Measurements from ENCODE around the gene TEAD2.

Gene TEAD2

DNA sequence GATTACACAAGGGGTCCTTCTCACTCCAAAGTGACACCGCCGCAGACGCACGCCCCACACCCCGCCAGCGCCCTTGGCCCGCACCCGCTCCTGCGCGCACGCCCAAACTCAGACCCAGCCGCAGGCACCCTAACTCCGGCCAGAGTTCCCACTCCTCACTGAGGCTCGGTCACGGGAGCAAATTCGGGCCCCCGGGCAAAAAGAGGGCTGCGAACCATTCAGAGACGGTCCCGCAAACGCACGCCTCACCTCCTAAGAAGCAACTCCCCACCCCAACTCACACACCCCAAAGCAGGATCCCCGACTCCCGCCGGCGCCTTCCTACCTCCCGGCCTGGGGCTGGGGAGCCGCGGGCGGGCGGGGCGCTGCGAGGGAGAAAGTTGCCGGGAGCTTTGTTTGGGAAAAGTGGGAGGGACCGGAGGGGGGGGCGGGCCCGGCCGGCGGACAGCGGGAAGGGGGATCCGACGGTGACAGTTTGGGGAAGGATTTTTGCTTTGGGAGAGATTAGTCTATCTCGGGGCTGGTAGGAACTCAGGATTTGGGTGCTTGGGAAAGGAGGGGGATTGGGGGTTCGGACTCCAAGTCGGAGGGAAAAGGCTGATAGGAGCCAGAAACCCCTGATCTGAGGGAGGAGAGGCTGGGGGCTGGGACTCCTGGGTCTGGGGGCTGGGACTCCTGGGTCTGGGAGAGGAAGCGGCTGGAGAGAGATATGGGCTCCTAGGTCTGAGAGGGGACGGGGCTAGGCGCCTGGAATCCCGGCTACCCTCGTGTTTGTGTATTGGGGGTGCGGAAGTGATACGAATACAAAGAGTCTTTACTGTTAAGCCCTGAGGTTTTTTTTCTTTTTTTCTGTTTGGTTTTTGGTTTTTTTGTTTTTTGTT, at the start of gene TEAD2:
TEAD2 (minus strand) TSS at position 369 of the 881 bp plus-strand sequence. CDS start 2,341 bp downstream, outside the sequence.
- in situ Hi-C loops (cut with MboI; ENCODE audit: low sequenced_read_pairs), result no loop called here

- in situ Hi-C loops (cut with MboI; ENCODE audit: low sequenced_read_pairs), result no loop called here
Observed at GRCh38 chr19:49411681-49412326, 49.6 kb upstream of the TEAD2 start.

- in situ Hi-C loops (cut with MboI; ENCODE audit: low sequenced_read_pairs), result no loop called here
Observed at GRCh38 chr19:49409441-49410029, 47.3 kb upstream of the TEAD2 start.

- in situ Hi-C loops (cut with MboI; ENCODE audit: low sequenced_read_pairs), result no loop called here
Observed at GRCh38 chr19:49408816-49409440, 46.7 kb upstream of the TEAD2 start.

DNA sequence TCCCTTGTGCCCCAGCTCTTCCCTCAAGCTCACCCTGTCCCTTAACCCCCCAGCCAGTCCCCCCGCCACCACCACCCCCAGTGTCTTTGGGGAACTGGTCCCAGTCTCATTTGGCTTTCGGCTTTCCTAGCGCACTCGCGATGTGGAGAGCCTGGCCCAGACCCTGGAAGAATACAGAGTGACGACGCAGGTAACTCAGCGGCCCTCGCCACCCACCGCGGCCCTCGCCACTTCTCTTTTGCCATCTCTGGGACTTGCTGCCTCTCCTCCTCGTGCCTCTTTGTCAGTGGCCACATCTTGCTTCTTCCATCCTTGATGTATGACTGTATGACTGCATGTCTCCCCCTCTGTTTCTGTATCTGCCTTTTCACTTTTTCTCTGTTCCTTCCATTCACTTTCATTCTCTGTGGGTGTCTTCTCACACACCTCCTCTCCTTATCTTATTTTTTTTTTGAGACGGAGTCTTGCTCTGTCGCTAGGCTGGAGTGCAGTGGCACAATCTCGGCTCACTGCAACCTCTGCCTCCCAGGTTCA, 45.3 kb upstream of the TEAD2 start:
- in situ Hi-C loops (cut with MboI; ENCODE audit: low sequenced_read_pairs), result no loop called here

DNA sequence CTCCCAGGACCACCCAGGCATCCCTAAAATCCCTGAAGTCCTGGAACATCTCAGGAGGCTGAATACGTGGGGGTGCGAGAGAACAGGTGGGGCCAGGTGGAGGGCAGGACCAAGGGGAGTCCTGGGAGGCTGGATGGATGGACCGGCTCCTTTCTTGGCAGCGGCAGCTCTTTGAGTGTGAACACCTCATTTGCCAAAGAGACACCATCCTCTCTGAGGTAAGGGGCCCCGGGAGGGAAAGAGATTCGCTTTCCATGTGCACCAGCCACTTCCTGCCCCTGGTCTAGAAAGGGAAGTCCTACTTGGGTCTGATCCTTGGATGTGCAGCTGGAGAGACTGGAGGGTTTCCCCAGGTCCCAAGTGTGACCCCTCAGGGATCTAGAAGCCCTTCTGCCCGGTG, 44.9 kb upstream of the TEAD2 start:
- in situ Hi-C loops (cut with MboI; ENCODE audit: low sequenced_read_pairs), result no loop called here

GRCh38 chr19:49403404-49404187, 41.4 kb upstream of the TEAD2 start:
- in situ Hi-C loops (cut with MboI; ENCODE audit: low sequenced_read_pairs), result no loop called here

DNA sequence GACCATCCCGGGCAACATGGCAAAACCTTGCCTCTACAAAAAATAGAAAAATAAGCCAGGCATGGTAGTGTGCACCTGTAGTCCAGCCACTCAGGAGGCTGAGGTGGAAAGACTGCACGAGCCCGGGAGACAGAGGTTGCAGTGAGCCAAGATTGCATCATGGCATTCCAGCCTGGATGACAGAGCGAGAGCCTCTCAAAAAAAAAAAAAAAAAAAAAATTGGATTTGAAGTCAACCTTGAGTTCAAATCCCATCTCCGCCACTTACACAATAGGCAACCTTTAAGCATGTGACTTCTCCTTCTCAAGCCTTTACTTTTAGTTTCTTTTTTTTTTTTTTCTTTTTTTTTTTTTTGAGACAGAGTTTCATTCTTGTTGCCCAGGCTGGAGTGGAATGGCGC, 37.8 kb upstream of the TEAD2 start:
- in situ Hi-C loops (cut with MboI; ENCODE audit: low sequenced_read_pairs), result no loop called here

- in situ Hi-C loops (cut with MboI; ENCODE audit: low sequenced_read_pairs), result no loop called here
Observed at GRCh38 chr19:49398931-49399330, 36.7 kb upstream of the TEAD2 start.

GRCh38 chr19:49398001-49398615, 35.9 kb upstream of the TEAD2 start:
- in situ Hi-C loops (cut with MboI; ENCODE audit: low sequenced_read_pairs), result no loop called here

DNA sequence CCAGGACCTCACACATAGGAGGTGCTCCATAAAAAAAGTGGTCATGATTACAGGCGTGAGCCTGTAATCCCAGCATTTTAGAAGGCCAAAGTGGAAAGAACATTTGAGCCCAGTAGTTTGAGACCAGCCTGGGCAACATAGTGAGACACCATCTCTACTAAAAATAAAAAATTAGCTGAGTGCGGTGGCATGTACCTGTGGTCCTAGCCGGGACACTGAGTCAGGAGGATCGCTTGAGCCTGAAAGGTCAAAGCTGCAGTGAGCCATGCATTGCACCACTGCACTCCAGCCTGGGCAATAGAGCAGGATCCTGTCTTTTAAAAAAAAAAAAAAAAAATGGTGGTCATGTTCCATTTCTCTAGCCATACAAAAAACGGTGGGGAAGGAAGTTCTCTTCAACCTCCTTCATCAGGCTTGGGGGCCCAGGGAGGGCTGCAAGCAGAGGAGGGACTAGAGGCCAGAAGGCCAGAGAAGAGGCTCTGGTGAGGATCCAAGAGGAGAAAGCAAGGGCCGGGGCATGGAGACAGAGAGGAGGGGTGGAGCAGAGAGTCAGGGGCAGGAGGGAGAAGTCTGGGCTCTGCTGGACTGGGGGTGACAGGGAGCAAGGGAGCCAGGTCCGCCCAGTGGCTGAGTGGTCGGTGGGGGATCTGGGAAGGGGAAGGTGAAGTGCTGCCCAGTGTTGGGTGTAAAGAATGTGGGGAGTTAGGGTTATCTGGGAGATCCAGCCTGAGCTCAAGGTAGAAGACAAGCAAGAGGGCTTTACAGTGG, 34.7 kb upstream of the TEAD2 start:
- in situ Hi-C loops (cut with MboI; ENCODE audit: low sequenced_read_pairs), result no loop called here

DNA sequence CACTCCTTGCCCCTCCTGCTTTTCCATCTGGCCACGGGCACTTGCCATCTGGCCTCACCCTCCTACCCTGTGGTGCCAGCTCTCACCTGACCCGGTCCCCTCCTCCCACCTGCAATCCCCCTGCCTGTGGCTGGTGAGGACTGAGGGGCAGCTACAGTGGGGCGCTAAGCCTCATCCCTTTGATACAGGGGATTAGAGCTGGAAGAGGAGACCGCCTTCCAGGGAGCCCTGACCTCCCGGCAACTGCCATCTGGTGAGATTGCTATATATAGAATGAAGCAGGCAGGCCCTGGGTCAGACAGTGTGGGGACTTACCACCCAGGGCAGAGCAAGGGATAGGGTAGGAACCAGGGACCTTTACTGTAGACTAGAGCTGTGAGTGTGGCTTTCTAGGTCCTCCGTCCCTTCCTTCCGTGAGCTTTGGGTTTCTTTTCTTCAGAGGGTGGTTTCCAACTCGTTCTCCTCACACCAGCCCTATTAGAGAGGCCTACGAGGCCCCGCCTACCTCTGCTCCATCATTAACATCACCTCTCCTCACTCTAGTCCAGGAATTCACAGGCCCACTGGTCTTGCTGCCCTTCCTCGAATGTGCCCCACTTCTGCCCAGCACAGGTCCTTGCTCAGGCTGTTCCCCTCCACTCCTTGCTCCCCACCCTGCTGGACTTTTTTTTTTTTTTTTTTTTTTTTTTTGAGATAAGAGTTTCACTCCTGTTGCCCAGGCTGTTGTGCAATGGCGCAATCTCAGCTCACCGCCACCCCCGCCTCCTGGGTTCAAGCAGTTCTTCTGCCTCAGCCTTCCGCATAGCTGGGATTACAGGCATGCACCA, 33.6 kb upstream of the TEAD2 start:
- in situ Hi-C loops (cut with MboI; ENCODE audit: low sequenced_read_pairs), result no loop called here

DNA sequence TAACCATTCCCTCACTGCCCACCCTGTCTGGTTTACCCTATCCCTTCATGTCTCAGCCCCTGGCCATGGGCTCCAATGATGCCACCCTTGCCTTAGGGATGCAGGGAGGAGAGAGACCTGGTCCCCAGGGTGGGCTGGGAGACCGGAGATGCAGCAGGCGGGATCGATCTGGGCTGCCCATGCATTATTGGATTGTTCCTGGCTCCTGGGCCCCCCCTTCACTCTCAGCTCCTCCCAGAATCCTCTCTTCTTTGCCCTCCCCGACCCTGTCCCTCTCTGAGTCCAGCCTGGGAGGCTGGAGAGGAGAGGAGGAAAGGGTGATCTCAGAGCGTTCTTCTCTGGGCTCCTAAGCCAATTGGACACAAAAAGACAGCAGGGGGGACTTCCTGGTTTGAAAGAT, 31.7 kb upstream of the TEAD2 start:
- in situ Hi-C loops (cut with MboI; ENCODE audit: low sequenced_read_pairs), result no loop called here

- in situ Hi-C loops (cut with MboI; ENCODE audit: low sequenced_read_pairs), result no loop called here
Observed at GRCh38 chr19:49391581-49392399, 29.6 kb upstream of the TEAD2 start.

GRCh38 chr19:49390929-49391359, 28.7 kb upstream of the TEAD2 start:
- in situ Hi-C loops (cut with MboI; ENCODE audit: low sequenced_read_pairs), result no loop called here

DNA sequence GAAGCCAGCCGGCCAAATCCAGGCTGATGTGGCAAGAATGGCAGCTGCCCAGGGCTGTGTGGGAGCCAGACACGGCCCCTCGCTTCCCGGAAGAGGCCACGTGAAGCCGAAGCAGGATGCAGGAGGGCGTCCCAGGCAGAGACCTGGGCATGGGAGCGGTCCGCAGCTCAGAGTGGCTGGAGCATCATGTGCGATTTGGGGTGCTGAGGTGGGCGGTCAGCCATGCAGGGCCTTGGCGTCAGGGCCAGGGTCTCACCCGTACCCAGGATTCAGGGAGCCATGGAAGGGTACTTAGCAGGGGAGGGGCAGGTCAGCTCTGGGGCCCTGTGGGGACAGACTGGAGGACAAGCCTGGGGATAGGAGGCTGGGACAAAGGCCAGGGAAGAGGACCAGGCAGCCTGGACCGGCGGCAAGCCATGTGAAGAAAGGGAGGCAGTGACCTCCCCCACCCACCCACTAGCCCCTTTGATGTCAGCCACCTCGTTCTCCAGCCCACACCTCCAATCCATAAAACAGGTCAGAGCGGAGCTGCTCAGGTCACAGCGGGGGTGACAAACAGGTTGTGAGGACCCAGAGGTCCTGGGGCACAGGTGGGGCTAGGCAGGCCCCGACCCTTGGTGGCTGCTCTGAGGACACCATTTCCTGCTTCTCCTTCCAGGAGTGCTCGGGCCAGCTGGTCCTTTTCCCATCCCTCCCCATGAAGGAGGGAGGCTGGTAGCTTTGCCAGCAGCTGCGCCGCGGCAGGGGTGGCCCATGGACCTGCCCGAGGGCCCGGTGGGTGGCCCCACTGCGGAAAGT, 28.1 kb upstream of the TEAD2 start:
- in situ Hi-C loops (cut with MboI; ENCODE audit: low sequenced_read_pairs), result no loop called here

GRCh38 chr19:49389406-49389805, 27.2 kb upstream of the TEAD2 start:
- in situ Hi-C loops (cut with MboI; ENCODE audit: low sequenced_read_pairs), result no loop called here
